Endodermal cell (in vitro differentiated cells): ENCODE measurements around the gene ACVR1B. TPM values are rescaled to one million over a fixed set of nuclear protein-coding genes. Genes with fewer than 3 reads are reported as not detected.

ENCODE experiments used
- DNase-seq: peaks from one replicate; pipeline ENCODE4 v3.0.0-alpha.2; 2017
- H3K27ac ChIP-seq: 2 replicates; pipeline ENCODE4 v1.5.1; 2013; ENCODE audit warnings: mild to moderate bottlenecking, low read depth, low read length, moderate library complexity
- H3K27me3 ChIP-seq: 2 replicates; pipeline ENCODE4 v1.6.1; 2013; ENCODE audit warnings: mild to moderate bottlenecking, low read length, moderate library complexity; ENCODE audit not compliant: insufficient read depth, control insufficient read depth, poor library complexity, severe bottlenecking
- H3K36me3 ChIP-seq: 2 replicates; pipeline ENCODE4 v1.7.0; 2013; ENCODE audit warnings: mild to moderate bottlenecking, low read length, moderate library complexity; ENCODE audit not compliant: control insufficient read depth, insufficient read depth
- H3K4me1 ChIP-seq: one replicate; pipeline ENCODE4 v1.7.0; 2013; ENCODE audit warnings: low read length; ENCODE audit not compliant: control insufficient read depth, insufficient read depth
- H3K4me3 ChIP-seq: 2 replicates; pipeline ENCODE4 v1.5.1; 2013; ENCODE audit warnings: mild to moderate bottlenecking, low read length, moderate library complexity
- H3K9ac ChIP-seq: 2 replicates; pipeline ENCODE4 v1.6.1; 2013; ENCODE audit warnings: mild to moderate bottlenecking, low read length, moderate library complexity; ENCODE audit not compliant: poor library complexity, severe bottlenecking; ENCODE audit errors: extremely low read depth
- H3K9me3 ChIP-seq: 2 replicates; pipeline ENCODE4 v1.6.1; 2013; ENCODE audit warnings: mild to moderate bottlenecking, low read length, moderate library complexity; ENCODE audit not compliant: control insufficient read depth
- H3K27ac Mint-ChIP-seq: 2 replicates; pipeline ENCODE4 v1.8.0; 2020; ENCODE audit warnings: mixed read lengths
- H3K27me3 Mint-ChIP-seq: 2 replicates; pipeline ENCODE4 v1.8.0; 2021; ENCODE audit warnings: mild to moderate bottlenecking, mixed read lengths; ENCODE audit not compliant: insufficient read depth
- H3K36me3 Mint-ChIP-seq: 2 replicates; pipeline ENCODE4 v1.8.0; 2020; ENCODE audit warnings: low read depth, mixed read lengths
- H3K4me1 Mint-ChIP-seq: 2 replicates; pipeline ENCODE4 v1.8.0; 2020; ENCODE audit warnings: mixed read lengths
- H3K4me3 Mint-ChIP-seq: 2 replicates; pipeline ENCODE4 v1.8.0; 2020; ENCODE audit warnings: mild to moderate bottlenecking, moderate library complexity, mixed read lengths
- H3K9me3 Mint-ChIP-seq: 2 replicates; pipeline ENCODE4 v1.8.0; 2020; ENCODE audit warnings: mild to moderate bottlenecking, mixed read lengths
- WGBS, 2 experiments: methylation state at CpG; one replicate each; pipeline versions ENCODE4 v1.1.5 to v1.1.7; 2013; ENCODE audit warnings: missing lambda C conversion rate in 2 of 2, mixed read lengths in 1 of 2; ENCODE audit not compliant: insufficient coverage in 1 of 2, insufficient read length in 1 of 2; 5-methylcytosine and 5-hydroxymethylcytosine counted together
- total RNA-seq, 2 donors: library from RNA; stranded (reverse); fragmentation: NEBNext Ultra II Directional in 1 of 2; extraction: Animal tissue kit (Norgen Biotek cat#: 25700) in 1 of 2; gene quantifications; 2 replicates in 1 of 2; 3 replicates in 1 of 2; pipeline ENCODE4 v1.2.1, GENCODE V29; 2021
- TF ChIP-seq, protein P1 (sequence below): fragments of 200-600 bp; sonication (generic); conservative IDR thresholded peaks from 2 replicates; pipeline ENCODE4 v1.5.0; 2021; ENCODE audit warnings: antibody characterized with exemption, mild to moderate bottlenecking

Gene ACVR1B
- total RNA-seq, 2 donors from 2014 or later, result 48.6 to 59.3 TPM

DNA sequence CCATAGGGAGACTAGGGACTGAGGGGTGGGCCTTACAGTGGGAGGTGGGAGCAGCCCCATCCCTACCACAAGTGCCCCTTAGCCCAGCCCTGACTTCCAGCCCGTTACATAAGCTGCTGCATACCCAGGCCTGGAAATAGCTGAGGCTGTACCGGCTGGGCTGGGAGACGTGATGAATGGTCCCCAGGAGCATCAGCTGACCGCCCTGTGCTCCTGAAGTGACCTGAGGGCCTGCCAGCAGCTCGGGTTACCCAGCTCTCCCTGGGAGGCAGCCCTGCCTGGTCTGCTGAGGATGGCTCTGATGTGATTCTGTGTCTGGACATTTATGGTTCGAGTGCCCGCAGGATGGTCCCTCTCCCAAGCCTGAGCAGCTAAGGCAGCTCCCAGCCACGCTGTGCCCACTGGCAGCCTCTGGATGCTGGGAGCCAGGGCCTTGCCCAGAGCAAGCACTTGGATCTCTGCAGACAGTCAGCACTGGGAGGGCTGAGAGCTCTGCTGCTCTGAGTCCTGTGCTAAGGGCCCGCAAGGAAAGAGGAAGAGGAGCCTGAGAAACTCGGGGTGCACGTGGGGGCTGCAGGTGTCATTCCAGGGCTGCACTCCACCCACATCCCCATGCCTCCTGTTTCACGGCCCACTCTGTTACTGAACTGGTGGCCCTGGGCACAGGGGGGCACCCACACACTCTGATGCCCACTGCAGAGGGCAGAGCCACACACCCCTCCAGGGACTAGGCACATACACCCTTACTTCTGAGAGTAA lies 75.8 kb downstream of the ACVR1B start:
- WGBS, 2 experiments, result 78 to 82% methylated on average over 6 to 12 of the region's 12 CpGs
- DNase-seq, result peak; percentile 65
- TF ChIP-seq, protein P1, sequence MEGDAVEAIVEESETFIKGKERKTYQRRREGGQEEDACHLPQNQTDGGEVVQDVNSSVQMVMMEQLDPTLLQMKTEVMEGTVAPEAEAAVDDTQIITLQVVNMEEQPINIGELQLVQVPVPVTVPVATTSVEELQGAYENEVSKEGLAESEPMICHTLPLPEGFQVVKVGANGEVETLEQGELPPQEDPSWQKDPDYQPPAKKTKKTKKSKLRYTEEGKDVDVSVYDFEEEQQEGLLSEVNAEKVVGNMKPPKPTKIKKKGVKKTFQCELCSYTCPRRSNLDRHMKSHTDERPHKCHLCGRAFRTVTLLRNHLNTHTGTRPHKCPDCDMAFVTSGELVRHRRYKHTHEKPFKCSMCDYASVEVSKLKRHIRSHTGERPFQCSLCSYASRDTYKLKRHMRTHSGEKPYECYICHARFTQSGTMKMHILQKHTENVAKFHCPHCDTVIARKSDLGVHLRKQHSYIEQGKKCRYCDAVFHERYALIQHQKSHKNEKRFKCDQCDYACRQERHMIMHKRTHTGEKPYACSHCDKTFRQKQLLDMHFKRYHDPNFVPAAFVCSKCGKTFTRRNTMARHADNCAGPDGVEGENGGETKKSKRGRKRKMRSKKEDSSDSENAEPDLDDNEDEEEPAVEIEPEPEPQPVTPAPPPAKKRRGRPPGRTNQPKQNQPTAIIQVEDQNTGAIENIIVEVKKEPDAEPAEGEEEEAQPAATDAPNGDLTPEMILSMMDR, result no peak
- H3K27ac ChIP-seq, result no peak overlapping the region
- no peak overlapping the region for H3K9ac ChIP-seq
- H3K4me3 Mint-ChIP-seq, result no peak overlapping the region
- no peaks in the 10 kb centered on the region for H3K36me3 ChIP-seq
- H3K4me1 Mint-ChIP-seq, result peaks cover 21% of the 10 kb centered on the region
- H3K27ac Mint-ChIP-seq, result no peak overlapping the region
- H3K9me3 Mint-ChIP-seq, result no peaks in the 10 kb centered on the region
- no peak overlapping the region for H3K4me3 ChIP-seq
- peaks cover 19% of the 10 kb centered on the region for H3K27me3 ChIP-seq
- no peaks in the 10 kb centered on the region for H3K9me3 ChIP-seq
- H3K27me3 Mint-ChIP-seq, result peaks cover 29% of the 10 kb centered on the region
- H3K4me1 ChIP-seq, result peaks cover 3% of the 10 kb centered on the region
- no peaks in the 10 kb centered on the region for H3K36me3 Mint-ChIP-seq

DNA sequence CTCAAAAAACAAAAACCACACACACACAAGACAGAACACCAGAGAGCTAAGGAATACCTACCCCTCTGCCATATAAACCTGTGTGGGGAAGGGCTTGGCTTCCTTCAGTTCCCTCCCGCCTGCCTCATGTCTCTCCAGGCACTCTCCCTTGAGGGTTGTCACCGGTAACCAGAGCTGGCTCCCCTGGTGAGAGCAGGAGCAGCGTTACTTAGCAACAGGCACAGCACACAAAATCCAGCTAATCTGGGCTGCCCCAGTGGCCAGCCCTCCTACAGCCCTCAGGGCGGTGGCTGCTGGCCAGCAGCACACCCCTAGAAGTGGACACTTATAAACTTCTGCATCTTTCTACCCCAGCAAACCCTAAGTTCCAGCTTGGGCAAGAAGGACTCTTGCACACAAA lies 78.2 kb downstream of the ACVR1B start:
- no peaks in the 10 kb centered on the region for H3K9me3 ChIP-seq
- H3K27ac ChIP-seq, result peak overlapping the region; percentile 34
- H3K27me3 ChIP-seq, result peaks cover 8% of the 10 kb centered on the region
- H3K4me3 ChIP-seq, result no peak overlapping the region
- H3K4me1 ChIP-seq, result peaks cover 3% of the 10 kb centered on the region
- no peaks in the 10 kb centered on the region for H3K36me3 ChIP-seq
- H3K27me3 Mint-ChIP-seq, result peaks cover 15% of the 10 kb centered on the region
- H3K9me3 Mint-ChIP-seq, result no peaks in the 10 kb centered on the region
- DNase-seq, result peak; percentile 97
- H3K9ac ChIP-seq, result no peak overlapping the region
- no peak overlapping the region for H3K4me3 Mint-ChIP-seq
- whole genome bisulfite sequencing, 2 experiments, result 7 to 12% methylated on average over 3 to 4 of the region's 4 CpGs
- H3K36me3 Mint-ChIP-seq, result no peaks in the 10 kb centered on the region
- peaks cover 19% of the 10 kb centered on the region for H3K4me1 Mint-ChIP-seq
- H3K27ac Mint-ChIP-seq, result peak overlapping the region; percentile 81
- TF ChIP-seq, protein P1, result no peak

DNA sequence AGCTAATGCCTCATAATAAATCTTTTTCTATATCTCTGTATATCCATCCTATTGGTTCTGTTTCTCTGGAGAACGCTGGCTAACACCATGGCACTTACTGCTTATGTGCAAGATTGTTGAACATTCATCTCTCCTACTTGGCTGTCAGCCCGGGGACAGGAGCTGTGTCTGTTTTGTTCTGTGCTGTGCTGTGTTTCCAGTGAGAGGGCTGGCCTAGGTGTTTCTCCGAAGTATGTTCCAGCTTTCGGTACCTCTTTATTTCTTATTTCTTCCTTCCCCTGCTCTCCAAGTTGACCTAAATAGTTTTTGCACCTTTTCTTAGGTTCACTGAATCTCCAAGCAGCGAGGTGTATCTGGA lies 80.9 kb downstream of the ACVR1B start:
- H3K27ac Mint-ChIP-seq, result peak overlapping the region; percentile 90
- DNase-seq, result no peak
- Histone ChIP-seq H3K9me3 (no peaks in the 10 kb centered on the region), H3K4me1 (peaks cover 3% of the 10 kb centered on the region), H3K27me3 (peaks cover 20% of the 10 kb centered on the region), H3K36me3 (no peaks in the 10 kb centered on the region), H3K4me3 (peak overlapping the region; percentile 75), H3K9ac (peak overlapping the region; percentile 4), H3K27ac (peak overlapping the region; percentile 26)
- H3K4me1 Mint-ChIP-seq, result peaks cover 19% of the 10 kb centered on the region
- WGBS, 2 experiments, result 40 to 42% methylated on average over 2 to 5 of the region's 5 CpGs
- H3K4me3 Mint-ChIP-seq, result peak overlapping the region; percentile 51
- no peaks in the 10 kb centered on the region for H3K9me3 Mint-ChIP-seq
- TF ChIP-seq, protein P1, result no peak
- peaks cover 24% of the 10 kb centered on the region for H3K27me3 Mint-ChIP-seq
- H3K36me3 Mint-ChIP-seq, result no peaks in the 10 kb centered on the region
